Calu3 (cell line): ENCODE results near the gene PGAP3. TPM values are rescaled to one million over a fixed set of nuclear protein-coding genes. Genes with fewer than 3 reads are reported as not detected.
A peak's percentile ranks its signal among the peaks of the same experiment; 100 is the strongest.

ENCODE experiments used
- BruUV-seq: library from RNA; stranded (reverse); fragments of 400-500 nt; replicated peaks from 2 replicates; lab custom pipeline; 2021; lab: Mats Ljungman, UMichigan
- CTCF ChIA-PET: fragments of 300-600 bp; sonication (Branson Sonifier 250); formaldehyde crosslinking; loops from one replicate; lab custom pipeline; 2022; ENCODE audit warnings: antibody characterized with exemption; lab: Charles Lee
- DNase-seq: peaks from one replicate; pipeline ENCODE4 v3.0.0; 2022
- H3K27ac Mint-ChIP-seq: one replicate; pipeline ENCODE4 v1.8.0; 2022; ENCODE audit warnings: mixed read lengths; ENCODE audit not compliant: unreplicated experiment
- H3K27me3 Mint-ChIP-seq: one replicate; pipeline ENCODE4 v1.8.0; 2022; ENCODE audit warnings: mixed read lengths; ENCODE audit not compliant: unreplicated experiment
- H3K36me3 Mint-ChIP-seq: one replicate; pipeline ENCODE4 v1.8.0; 2022; ENCODE audit warnings: mild to moderate bottlenecking, moderate library complexity, mixed read lengths; ENCODE audit not compliant: insufficient read depth, unreplicated experiment
- H3K4me1 Mint-ChIP-seq: one replicate; pipeline ENCODE4 v1.8.0; 2022; ENCODE audit warnings: mild to moderate bottlenecking, low read depth, mixed read lengths; ENCODE audit not compliant: unreplicated experiment
- H3K4me3 Mint-ChIP-seq: one replicate; pipeline ENCODE4 v1.8.0; 2022; ENCODE audit warnings: mild to moderate bottlenecking, low read depth, moderate library complexity, mixed read lengths; ENCODE audit not compliant: unreplicated experiment
- H3K9me3 Mint-ChIP-seq: one replicate; pipeline ENCODE4 v1.8.0; 2022; ENCODE audit warnings: low read depth, mixed read lengths; ENCODE audit not compliant: unreplicated experiment
- intact Hi-C: fragments of 100-400 bp; cut with micrococcal nuclease; formaldehyde crosslinking; loops from one replicate; pipeline ENCODE4 v1.10.0; 2022; ENCODE audit not compliant: unreplicated experiment
- total RNA-seq: library from RNA; stranded (reverse); gene quantifications from 2 replicates; pipeline ENCODE4 v1.2.3, GENCODE V29; 2022
- TF ChIP-seq, protein P1 (sequence below): fragments of 200-600 bp; IDR thresholded peaks from one replicate; pipeline ENCODE4 v1.8.0; 2022; ENCODE audit warnings: antibody characterized with exemption; ENCODE audit not compliant: unreplicated experiment

PGAP3 gene
- total RNA-seq, 1 experiment from 2014 or later: 1,186 TPM

DNA sequence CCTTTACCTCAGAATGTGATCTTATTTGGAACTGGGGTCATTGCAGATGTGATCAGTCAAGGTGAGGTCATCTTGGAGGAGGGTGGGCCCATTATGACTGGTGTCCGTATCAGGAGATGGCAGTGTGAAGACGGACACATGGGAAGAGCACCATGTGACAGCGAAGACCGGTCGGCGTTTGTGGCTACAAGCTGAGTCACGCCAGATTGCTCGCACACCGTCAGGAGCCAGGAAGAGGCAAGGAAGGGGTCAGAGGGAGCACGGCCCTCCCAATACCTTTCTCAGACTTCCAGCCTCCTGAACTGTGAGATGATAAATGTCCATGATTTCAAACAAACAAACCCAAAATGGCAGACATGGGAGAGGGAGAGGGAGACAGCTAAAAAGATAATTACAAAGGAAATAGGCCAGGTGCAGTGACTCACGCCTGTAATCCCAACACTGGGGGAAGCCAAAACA is 37.7 kb downstream of the PGAP3 start:
- no peaks in the 10 kb centered on the region for H3K27me3 Mint-ChIP-seq
- TF ChIP-seq, protein P1, sequence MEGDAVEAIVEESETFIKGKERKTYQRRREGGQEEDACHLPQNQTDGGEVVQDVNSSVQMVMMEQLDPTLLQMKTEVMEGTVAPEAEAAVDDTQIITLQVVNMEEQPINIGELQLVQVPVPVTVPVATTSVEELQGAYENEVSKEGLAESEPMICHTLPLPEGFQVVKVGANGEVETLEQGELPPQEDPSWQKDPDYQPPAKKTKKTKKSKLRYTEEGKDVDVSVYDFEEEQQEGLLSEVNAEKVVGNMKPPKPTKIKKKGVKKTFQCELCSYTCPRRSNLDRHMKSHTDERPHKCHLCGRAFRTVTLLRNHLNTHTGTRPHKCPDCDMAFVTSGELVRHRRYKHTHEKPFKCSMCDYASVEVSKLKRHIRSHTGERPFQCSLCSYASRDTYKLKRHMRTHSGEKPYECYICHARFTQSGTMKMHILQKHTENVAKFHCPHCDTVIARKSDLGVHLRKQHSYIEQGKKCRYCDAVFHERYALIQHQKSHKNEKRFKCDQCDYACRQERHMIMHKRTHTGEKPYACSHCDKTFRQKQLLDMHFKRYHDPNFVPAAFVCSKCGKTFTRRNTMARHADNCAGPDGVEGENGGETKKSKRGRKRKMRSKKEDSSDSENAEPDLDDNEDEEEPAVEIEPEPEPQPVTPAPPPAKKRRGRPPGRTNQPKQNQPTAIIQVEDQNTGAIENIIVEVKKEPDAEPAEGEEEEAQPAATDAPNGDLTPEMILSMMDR: no peak
- no TSS peak for BruUV-seq
- no peak overlapping the region for H3K27ac Mint-ChIP-seq
- no peak overlapping the region for H3K4me3 Mint-ChIP-seq
- no peaks in the 10 kb centered on the region for H3K9me3 Mint-ChIP-seq
- intact Hi-C loops: loop anchor here (5.0 kb wide), 1 partner anchor 52 kb away; the partner anchor contains the start of gene ERBB2
- DNase-seq: no peak
- CTCF ChIA-PET: interaction anchor here (0.6 to 161.2 kb wide), 20 partner anchors 30 to 490 kb away, joined by 3 to 42089 read pairs (median 7); partner anchors contain the start of genes CASC3, ERBB2, GRB7 and GSDMA
- peaks cover 34% of the 10 kb centered on the region for H3K36me3 Mint-ChIP-seq
- H3K4me1 Mint-ChIP-seq: peaks cover 23% of the 10 kb centered on the region

GRCh38 chr17:39648616-39649366 is 39.1 kb downstream of the PGAP3 start:
- Mint-ChIP-seq H3K27me3 (no peaks in the 10 kb centered on the region), H3K36me3 (peaks cover 36% of the 10 kb centered on the region), H3K27ac (no peak overlapping the region), H3K4me1 (peaks cover 33% of the 10 kb centered on the region), H3K4me3 (no peak overlapping the region), H3K9me3 (no peaks in the 10 kb centered on the region)
- TF ChIP-seq, protein P1: no peak
- CTCF ChIA-PET: interaction anchor here (0.5 to 161.2 kb wide), 15 partner anchors 28 to 1197 kb away, joined by 4 to 42089 read pairs (median 14); partner anchors contain the start of genes ERBB2, GRB7, GSDMA and GSDMB
- peak; percentile 76 for DNase-seq
- no TSS peak for BruUV-seq
- intact Hi-C loops: no loop called here

DNA sequence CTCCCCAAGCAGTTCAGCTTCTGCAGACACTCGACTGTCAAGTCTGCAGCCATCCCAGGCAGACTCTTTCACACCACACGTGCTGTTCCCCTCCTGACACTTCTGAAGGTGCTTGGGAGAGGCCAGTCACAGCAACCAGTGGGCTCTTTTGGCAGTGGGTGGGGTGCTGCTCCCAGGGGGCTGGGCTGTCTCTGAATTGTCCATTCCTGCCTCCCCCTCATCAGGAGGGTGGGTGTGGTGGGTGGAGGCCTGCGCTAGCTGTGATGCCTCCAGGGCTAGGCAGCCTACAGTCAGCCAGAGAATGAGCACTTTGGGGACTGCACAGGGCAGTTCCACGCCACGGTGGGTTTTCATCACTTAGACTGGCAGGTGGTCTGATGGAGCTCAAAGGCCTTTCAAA is 40.6 kb downstream of the PGAP3 start:
- Mint-ChIP-seq H3K4me3 (no peak overlapping the region), H3K9me3 (no peaks in the 10 kb centered on the region), H3K27me3 (no peaks in the 10 kb centered on the region), H3K4me1 (peaks cover 33% of the 10 kb centered on the region), H3K27ac (no peak overlapping the region), H3K36me3 (peaks cover 23% of the 10 kb centered on the region)
- CTCF ChIA-PET: interaction anchor here (0.6 to 161.2 kb wide), 20 partner anchors 27 to 1305 kb away, joined by 3 to 42089 read pairs (median 4); partner anchors contain the start of genes CSF3, ERBB2, GRB7 and GSDMA
- intact Hi-C loops: no loop called here
- BruUV-seq: no TSS peak
- TF ChIP-seq, protein P1: no peak
- peak; percentile 70 for DNase-seq

DNA sequence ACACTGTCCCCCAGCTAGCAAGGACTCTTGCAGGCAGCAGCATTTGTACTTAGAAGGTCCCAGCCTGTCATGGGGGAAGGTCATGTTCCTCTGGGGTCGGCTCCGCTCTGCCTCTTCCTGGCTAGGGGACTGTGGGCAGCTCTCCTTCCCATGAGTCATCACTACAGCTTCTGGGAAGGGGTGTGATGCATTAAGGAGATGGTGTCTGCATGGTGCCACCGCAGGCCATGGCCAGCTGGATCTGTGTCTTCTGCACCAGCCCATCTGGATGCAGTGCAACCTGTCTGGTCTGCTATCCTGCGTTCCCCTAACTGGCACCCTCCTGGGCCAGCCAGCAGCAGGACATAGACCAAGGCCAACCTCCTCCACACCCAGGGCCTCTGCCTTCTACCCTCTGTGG is 44.6 kb downstream of the PGAP3 start:
- BruUV-seq: no TSS peak
- DNase-seq: no peak
- Mint-ChIP-seq H3K4me3 (no peak overlapping the region), H3K36me3 (peaks cover 23% of the 10 kb centered on the region), H3K9me3 (no peaks in the 10 kb centered on the region), H3K4me1 (peaks cover 62% of the 10 kb centered on the region), H3K27me3 (no peaks in the 10 kb centered on the region), H3K27ac (no peak overlapping the region)
- intact Hi-C loops: no loop called here
- TF ChIP-seq, protein P1: no peak
- CTCF ChIA-PET: interaction anchor here (0.5 to 161.2 kb wide), 21 partner anchors 23 to 1020 kb away, joined by 3 to 42089 read pairs (median 5); partner anchors contain the start of genes CSF3, ERBB2, GRB7 and GSDMA
